HG03469 (cell line): Measurements from ENCODE around the gene PCP2.

Experiments
- ATAC-seq: cut with Tn5 transposase; IDR thresholded peaks from one replicate; pipeline ENCODE4 v1.9.1; 2021; ENCODE audit warnings: mild to moderate bottlenecking, moderate library complexity, moderate number of reproducible peaks; ENCODE audit not compliant: unreplicated experiment

PCP2 gene

GRCh38 chr19:7602240-7602934 is 31.1 kb downstream of the PCP2 start:
- ATAC-seq = no peak

GRCh38 chr19:7600721-7601120 is 32.8 kb downstream of the PCP2 start:
- no peak for ATAC-seq

- ATAC-seq = no peak
Observed at GRCh38 chr19:7598180-7598579, 35.3 kb downstream of the PCP2 start.

- no peak for ATAC-seq
Observed at GRCh38 chr19:7597689-7598088, 35.8 kb downstream of the PCP2 start.

DNA sequence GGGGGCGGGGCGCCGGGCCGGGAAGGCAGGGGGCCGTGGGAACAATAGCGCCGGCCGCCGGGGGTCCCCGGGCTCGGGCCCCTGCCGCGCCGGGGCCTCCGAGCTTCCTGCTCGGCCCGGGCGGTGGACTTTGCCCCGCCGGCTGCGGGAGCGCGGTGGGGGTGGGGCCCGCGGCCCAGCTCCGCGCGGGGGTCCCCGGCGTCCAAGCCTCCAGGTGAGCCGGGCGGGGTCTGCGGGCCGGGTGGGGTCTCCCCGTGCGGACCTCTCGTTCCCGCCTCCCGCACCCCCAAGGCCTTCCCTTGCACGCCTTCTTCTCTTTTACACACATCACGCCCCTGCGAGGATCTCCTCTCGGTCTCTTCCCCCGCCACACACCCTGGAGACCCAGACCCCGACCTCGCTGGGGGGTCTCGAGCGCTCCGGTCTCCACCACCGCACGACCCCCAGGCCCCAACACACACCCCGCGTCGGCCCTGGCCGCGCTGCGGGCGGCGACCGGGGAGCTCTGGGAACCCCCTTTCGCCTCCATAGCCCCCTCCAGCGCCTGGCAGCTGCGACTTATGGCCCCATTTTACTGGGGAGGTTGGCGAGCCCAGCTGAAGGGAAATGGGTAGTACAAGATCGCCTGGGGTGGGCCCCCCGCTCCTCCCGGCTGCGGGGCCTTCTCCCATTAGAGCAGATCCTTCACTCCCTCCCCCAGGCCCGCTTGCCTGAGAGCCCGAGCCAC is 37.1 kb downstream of the PCP2 start:
- ATAC-seq = no peak

GRCh38 chr19:7595466-7596133 is 37.9 kb downstream of the PCP2 start, which contains the start of gene CAMSAP3:
CAMSAP3 (plus strand) TSS chr19:7595863; CDS start chr19:7596003, 140 bp downstream.
- ATAC-seq = no peak

DNA sequence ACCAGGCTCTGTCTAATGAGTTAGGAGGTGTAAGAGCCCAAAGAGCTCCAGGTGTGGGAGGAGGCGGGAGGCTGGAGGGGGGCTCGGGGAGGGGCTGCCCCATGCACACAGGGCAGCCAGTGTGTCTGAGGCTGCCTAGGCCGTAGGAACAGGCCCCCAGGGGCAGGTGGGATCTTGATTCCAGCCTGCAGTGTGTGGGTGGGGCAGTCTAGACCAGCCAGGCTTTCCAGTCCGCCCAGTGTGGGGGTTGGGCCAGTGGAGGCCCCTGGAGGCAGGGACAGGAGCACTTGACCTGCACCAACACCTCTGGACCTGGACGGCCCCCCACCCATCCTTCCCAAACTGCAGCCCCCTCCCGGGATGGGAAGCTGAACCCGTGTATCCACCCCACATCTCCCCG is 43.3 kb downstream of the PCP2 start:
- no peak for ATAC-seq

DNA sequence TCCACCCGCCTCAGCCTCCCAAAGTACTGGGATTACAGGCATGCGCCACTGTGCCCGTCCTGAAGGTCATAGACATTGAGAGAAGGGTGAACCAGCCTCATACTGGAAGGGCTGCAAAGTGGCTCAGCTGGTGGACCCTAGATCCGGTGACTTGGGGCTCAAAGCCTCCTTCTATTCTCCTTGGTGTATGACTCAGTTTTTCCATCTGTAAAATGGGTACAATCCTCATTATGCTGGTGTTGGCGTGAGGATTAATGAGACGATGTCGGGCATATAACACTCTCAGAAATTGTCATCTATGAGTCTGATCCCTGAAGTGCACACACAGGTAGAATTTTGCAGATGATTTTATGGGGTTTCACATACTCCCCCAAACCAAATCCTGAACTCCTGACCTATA is 43.7 kb downstream of the PCP2 start:
- ATAC-seq = no peak

GRCh38 chr19:7582446-7582845 is 51.1 kb downstream of the PCP2 start:
- ATAC-seq = no peak
